A673 (cell line): ENCODE results near the gene CX3CL1. TPM values are rescaled to one million over a fixed set of nuclear protein-coding genes. Genes with fewer than 3 reads are reported as not detected.
"Not testable (repeated sequence)": the region's sequence is repeated elsewhere in the genome, so short reads cannot be mapped to it uniquely, and the experiment has no call there.

Experiments
- BruUV-seq: library from RNA; stranded (reverse); fragments of 400-500 nt; replicated peaks from 2 replicates; lab custom pipeline; 2021; lab: Mats Ljungman, UMichigan
- CTCF ChIA-PET: fragments of 300-600 bp; sonication (Branson Sonifier 250); formaldehyde crosslinking; loops from one replicate; lab custom pipeline; 2022; ENCODE audit warnings: antibody characterized with exemption; lab: Charles Lee
- POLR2A ChIA-PET: fragments of 300-600 bp; sonication (Branson Sonifier 250); formaldehyde crosslinking; loops from one replicate; lab custom pipeline; 2022; ENCODE audit warnings: antibody characterized with exemption; ENCODE audit not compliant: low non-redundant PET; lab: Charles Lee
- DNase-seq: peaks from one replicate; pipeline ENCODE4 v3.0.0-alpha.2; 2015; ENCODE audit warnings: low spot score
- H3K27ac ChIP-seq: fragments of 200-600 bp; sonication (generic); 2 replicates; pipeline ENCODE4 v1.5.1; 2016; ENCODE audit warnings: mixed run types, low read depth, mild to moderate bottlenecking, mixed read lengths, antibody characterized with exemption, low read length; ENCODE audit not compliant: poor library complexity, severe bottlenecking
- H3K27me3 ChIP-seq: fragments of 200-600 bp; sonication (generic); replicated peaks from 2 replicates; pipeline ENCODE4 v1.6.1; 2017; ENCODE audit warnings: mixed run types, low read depth, mild to moderate bottlenecking, mixed read lengths, antibody characterized with exemption, low read length; ENCODE audit not compliant: insufficient read depth, poor library complexity
- H3K36me3 ChIP-seq: fragments of 200-600 bp; sonication (generic); 2 replicates; pipeline ENCODE4 v1.6.1; 2016; ENCODE audit warnings: mixed run types, mild to moderate bottlenecking, mixed read lengths, antibody characterized with exemption, low read length; ENCODE audit not compliant: insufficient read depth, poor library complexity, severe bottlenecking
- H3K4me1 ChIP-seq: fragments of 200-600 bp; sonication (generic); 2 replicates; pipeline ENCODE4 v1.6.1; 2017; ENCODE audit warnings: mixed run types, mild to moderate bottlenecking, mixed read lengths, antibody characterized with exemption, low read length; ENCODE audit not compliant: insufficient read depth, poor library complexity, severe bottlenecking
- H3K4me3 ChIP-seq: fragments of 200-600 bp; sonication (generic); 2 replicates; pipeline ENCODE4 v1.5.1; 2016; ENCODE audit warnings: low read depth, mixed run types, mild to moderate bottlenecking, mixed read lengths, low read length; ENCODE audit not compliant: poor library complexity, severe bottlenecking
- H3K9me3 ChIP-seq: fragments of 200-600 bp; sonication (generic); 2 replicates; pipeline ENCODE4 v1.6.1; 2016; ENCODE audit warnings: mixed run types, low read depth, mild to moderate bottlenecking, mixed read lengths, antibody characterized with exemption, low read length; ENCODE audit not compliant: poor library complexity, severe bottlenecking
- EZH2 ChIP-seq: fragments of 200-600 bp; sonication (generic); IDR thresholded peaks from 2 replicates; pipeline ENCODE4 v1.6.1; 2017; ENCODE audit warnings: borderline replicate concordance, low read depth, mild to moderate bottlenecking, mixed read lengths, antibody characterized with exemption, low read length; ENCODE audit not compliant: poor library complexity, severe bottlenecking
- intact Hi-C: fragments of 100-400 bp; cut with micrococcal nuclease; formaldehyde crosslinking; loops from one replicate; pipeline ENCODE4 v1.10.0; 2022; ENCODE audit not compliant: unreplicated experiment
- total RNA-seq: library from RNA; stranded (reverse); gene quantifications from 2 replicates; pipeline ENCODE4 v1.2.3, GENCODE V29; 2021
- TF ChIP-seq, protein P1 (sequence below): fragments of 300-800, 200-600 bp; sonication (generic); conservative IDR thresholded peaks from 2 replicates; pipeline ENCODE4 v1.5.1; 2017; ENCODE audit warnings: low read depth, mild to moderate bottlenecking, antibody characterized with exemption, low read length, moderate library complexity, mixed read lengths

Gene CX3CL1
- total RNA-seq, 1 experiment from 2014 or later, result not detected

DNA sequence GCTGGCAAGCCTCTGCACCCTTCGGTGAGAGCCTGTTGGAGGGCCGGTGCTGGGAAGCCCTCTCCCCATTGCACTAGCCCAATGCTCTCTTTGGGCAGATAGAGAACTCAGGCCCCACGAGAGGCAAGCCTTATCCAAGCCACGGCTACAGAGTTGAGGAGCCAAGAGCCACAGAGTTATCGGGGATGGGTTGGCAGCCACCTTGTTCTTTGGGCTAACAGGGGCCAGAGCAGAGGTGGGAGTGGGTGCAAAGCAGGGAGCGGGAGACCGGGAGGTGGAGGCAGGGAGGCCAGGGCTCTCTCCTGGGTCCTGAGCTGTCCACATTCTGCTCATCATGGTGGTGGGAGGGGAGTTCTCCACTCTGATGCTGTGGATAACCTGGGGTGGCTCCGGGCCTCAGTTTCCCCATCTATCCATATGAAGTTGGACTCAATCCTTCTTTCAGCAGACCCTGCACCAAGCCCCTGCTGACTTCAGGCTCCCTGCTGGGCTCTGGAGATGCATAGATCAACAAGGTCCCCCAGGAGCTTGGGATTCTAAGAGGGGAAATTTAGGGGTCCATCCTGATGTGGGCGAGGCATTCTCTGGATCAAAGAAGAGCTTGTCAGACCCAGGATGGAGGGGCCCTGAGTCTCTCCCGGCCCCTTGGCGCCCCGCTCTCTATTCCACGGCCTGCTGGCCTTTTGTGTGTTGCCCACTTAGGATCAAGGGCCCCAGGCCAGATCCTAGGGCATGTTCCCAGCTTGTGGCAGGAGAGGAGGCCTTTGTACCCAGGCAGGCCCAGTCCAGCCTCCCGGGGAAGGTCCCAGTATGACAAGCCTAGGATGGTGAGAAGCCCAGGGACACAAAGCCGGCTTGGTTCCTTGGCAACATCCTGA is 557 bp upstream of the CX3CL1 start:
- CTCF ChIA-PET, result no interaction called here
- BruUV-seq, result no TSS peak
- no peaks in the 10 kb centered on the region for H3K9me3 ChIP-seq
- no peaks in the 10 kb centered on the region for H3K36me3 ChIP-seq
- H3K4me1 ChIP-seq, result peaks cover 7% of the 10 kb centered on the region
- DNase-seq, result no peak
- intact Hi-C loops, result no loop called here
- no peak for TF ChIP-seq EZH2
- TF ChIP-seq, protein P1, sequence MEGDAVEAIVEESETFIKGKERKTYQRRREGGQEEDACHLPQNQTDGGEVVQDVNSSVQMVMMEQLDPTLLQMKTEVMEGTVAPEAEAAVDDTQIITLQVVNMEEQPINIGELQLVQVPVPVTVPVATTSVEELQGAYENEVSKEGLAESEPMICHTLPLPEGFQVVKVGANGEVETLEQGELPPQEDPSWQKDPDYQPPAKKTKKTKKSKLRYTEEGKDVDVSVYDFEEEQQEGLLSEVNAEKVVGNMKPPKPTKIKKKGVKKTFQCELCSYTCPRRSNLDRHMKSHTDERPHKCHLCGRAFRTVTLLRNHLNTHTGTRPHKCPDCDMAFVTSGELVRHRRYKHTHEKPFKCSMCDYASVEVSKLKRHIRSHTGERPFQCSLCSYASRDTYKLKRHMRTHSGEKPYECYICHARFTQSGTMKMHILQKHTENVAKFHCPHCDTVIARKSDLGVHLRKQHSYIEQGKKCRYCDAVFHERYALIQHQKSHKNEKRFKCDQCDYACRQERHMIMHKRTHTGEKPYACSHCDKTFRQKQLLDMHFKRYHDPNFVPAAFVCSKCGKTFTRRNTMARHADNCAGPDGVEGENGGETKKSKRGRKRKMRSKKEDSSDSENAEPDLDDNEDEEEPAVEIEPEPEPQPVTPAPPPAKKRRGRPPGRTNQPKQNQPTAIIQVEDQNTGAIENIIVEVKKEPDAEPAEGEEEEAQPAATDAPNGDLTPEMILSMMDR, result no peak
- H3K4me3 ChIP-seq, result no peak overlapping the region
- no peaks in the 10 kb centered on the region for H3K27me3 ChIP-seq
- no peak overlapping the region for H3K27ac ChIP-seq
- POLR2A ChIA-PET, result interaction anchor here (0.5 kb wide), 1 partner anchor 58 kb away, joined by 3 read pairs; no protein-coding TSS in a partner anchor

DNA sequence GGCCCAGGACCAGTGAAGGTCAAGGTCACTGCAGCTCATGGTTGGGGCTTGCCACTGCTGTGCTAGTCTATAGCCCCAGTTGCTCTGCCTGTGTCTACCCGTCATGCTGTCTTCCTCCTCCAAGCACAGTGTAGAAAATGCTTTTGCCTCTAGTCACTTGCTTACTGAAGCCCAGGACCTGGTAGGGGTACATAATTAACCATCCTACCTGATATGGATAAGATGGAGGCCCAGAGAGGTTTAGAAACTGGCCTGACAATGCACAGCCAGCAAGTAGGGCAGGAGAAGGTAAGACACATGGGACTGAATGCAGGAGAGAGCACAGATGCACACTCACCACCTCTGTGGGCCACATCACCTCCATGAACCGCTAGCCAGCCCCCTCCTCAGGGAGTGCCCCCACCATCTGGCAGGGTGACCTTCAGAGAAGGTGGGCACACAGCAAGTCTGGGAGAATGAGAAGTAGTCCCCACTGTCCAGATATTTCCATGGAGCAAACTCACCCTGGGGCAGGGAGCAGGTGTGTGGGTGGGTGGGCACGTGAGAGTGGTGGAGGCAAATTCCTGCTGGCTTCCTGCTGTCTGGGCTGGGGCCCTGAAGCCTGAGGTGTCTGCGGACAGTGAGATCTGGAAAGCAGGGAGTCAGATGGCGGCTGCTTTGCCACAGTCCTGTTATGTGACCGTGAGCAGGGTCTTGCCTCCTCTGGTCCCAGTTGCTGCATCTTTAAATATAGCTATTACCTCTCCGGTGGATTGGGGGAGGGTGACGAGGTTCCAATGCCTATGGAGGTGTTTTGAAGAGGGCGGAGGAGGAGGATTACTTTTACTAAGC is 1.0 kb downstream of the CX3CL1 start:
- Histone ChIP-seq H3K9me3 (no peaks in the 10 kb centered on the region), H3K4me1 (peaks cover 7% of the 10 kb centered on the region), H3K4me3 (no peak overlapping the region), H3K27ac (no peak overlapping the region), H3K36me3 (no peaks in the 10 kb centered on the region), H3K27me3 (no peaks in the 10 kb centered on the region)
- BruUV-seq, result no TSS peak
- intact Hi-C loops, result no loop called here
- ChIA-PET POLR2A (no interaction called here), CTCF (no interaction called here)
- TF ChIP-seq, protein P1, result no peak
- no peak for TF ChIP-seq EZH2
- DNase-seq, result no peak

DNA sequence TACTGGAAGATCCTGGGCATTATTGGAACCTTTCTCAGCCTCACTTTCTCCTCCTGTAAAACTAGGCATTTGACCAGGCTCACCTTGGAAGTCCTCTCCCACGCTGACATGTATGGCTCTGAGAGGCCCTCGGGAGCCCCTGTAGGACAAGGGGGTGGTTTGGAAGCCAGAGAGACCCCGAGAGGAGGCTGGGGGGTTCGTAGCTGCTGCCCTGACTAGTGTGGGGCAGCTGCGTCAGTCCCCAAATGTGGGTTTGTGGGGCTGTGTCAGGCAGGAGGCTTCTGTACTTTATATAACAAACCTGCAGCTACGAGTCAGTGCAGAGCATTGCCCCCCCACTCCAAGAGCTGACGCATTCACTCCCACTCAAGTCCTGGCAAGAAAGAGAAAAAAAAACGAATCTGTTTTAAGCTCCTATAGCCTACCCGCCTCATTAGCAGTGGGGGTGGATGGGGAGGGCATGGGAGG is 1.8 kb downstream of the CX3CL1 start:
- CTCF ChIA-PET, result no interaction called here
- Histone ChIP-seq H3K4me3 (no peak overlapping the region), H3K9me3 (no peaks in the 10 kb centered on the region), H3K36me3 (no peaks in the 10 kb centered on the region), H3K27ac (no peak overlapping the region), H3K27me3 (no peaks in the 10 kb centered on the region), H3K4me1 (peaks cover 7% of the 10 kb centered on the region)
- TF ChIP-seq, protein P1, result no peak
- no peak for TF ChIP-seq EZH2
- POLR2A ChIA-PET, result no interaction called here
- BruUV-seq, result no TSS peak
- intact Hi-C loops, result no loop called here
- DNase-seq, result no peak

DNA sequence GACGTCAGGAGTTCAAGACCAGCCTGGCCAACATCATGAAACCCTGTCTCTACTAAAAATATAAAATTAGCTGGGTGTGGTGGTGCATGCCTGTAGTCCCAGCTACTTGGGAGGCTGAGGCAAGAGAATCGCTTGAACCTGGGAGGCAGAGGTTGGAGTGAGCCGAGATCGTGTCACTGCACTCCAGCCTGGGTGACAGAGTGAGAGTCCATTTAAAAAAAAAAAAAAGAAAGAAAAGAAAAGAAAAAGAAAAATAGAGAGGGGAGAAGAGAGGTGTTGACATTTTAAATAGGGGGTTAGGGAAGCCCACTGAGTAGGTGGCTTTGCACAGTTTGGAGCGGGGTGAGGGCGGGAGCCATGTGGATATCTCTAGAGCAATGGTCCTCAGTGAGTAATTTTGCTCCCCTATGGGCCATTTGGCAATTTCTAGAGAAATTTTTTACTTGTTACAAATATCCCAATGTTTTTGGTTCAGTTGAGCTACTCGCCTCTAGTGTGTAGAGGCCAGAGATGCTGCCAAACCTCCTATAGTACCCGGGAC is 2.7 kb downstream of the CX3CL1 start:
- H3K4me3 ChIP-seq, H3K27ac ChIP-seq, POLR2A ChIA-PET, CTCF ChIA-PET, DNase-seq, BruUV-seq, intact Hi-C loops, H3K4me1 ChIP-seq, H3K9me3 ChIP-seq, H3K27me3 ChIP-seq, H3K36me3 ChIP-seq: not testable (repeated sequence)
